Activated gamma-delta T cell treated with Interleukin-2 at 50 U/mL for 16 hours (primary cell): ENCODE results near the gene LILRA5.
"Not testable (repeated sequence)": the region's sequence is repeated elsewhere in the genome, so short reads cannot be mapped to it uniquely, and the experiment has no call there.

ENCODE experiments used
- DNase-seq: peaks from one replicate; pipeline ENCODE4 v3.0.0-alpha.2; 2020

Gene LILRA5

GRCh38 chr19:54299515-54299914 is 13.5 kb downstream of the LILRA5 start:
- DNase-seq, result no peak

GRCh38 chr19:54299126-54299498 is 13.9 kb downstream of the LILRA5 start:
- no peak for DNase-seq

- no peak for DNase-seq
Observed at GRCh38 chr19:54298357-54299125, 14.4 kb downstream of the LILRA5 start.

GRCh38 chr19:54297759-54298305 is 15.1 kb downstream of the LILRA5 start:
- no peak for DNase-seq

GRCh38 chr19:54294539-54294938 is 18.4 kb downstream of the LILRA5 start:
- no peak for DNase-seq

- not testable (repeated sequence) for DNase-seq
Observed at GRCh38 chr19:54289160-54289559, 23.8 kb downstream of the LILRA5 start.

GRCh38 chr19:54287456-54287855 is 25.5 kb downstream of the LILRA5 start:
- no peak for DNase-seq

- DNase-seq, result not testable (repeated sequence)
Observed at GRCh38 chr19:54286283-54286682, 26.7 kb downstream of the LILRA5 start.

- DNase-seq, result not testable (repeated sequence)
Observed at GRCh38 chr19:54285427-54286056, 27.4 kb downstream of the LILRA5 start.

GRCh38 chr19:54282686-54283470 is 30.1 kb downstream of the LILRA5 start:
- DNase-seq, result no peak

- DNase-seq, result not testable (repeated sequence)
Observed at GRCh38 chr19:54281729-54282075, 31.3 kb downstream of the LILRA5 start.

GRCh38 chr19:54281007-54281728 is 31.8 kb downstream of the LILRA5 start, which contains the start of gene LILRB2:
TSS of gene LILRB2 (minus strand) at chr19:54281110. CDS start at chr19:54280496, 614 bp downstream.
- DNase-seq, result no peak

- not testable (repeated sequence) for DNase-seq
Observed at GRCh38 chr19:54280441-54280840, 32.5 kb downstream of the LILRA5 start.

- DNase-seq, result not testable (repeated sequence)
Observed at GRCh38 chr19:54280025-54280424, 32.9 kb downstream of the LILRA5 start.

- no peak for DNase-seq
Observed at GRCh38 chr19:54279406-54279962, 33.5 kb downstream of the LILRA5 start.

- not testable (repeated sequence) for DNase-seq
Observed at GRCh38 chr19:54278571-54279195, 34.3 kb downstream of the LILRA5 start.

GRCh38 chr19:54278056-54278455 is 34.9 kb downstream of the LILRA5 start:
- not testable (repeated sequence) for DNase-seq

- not testable (repeated sequence) for DNase-seq
Observed at GRCh38 chr19:54277111-54277615, 35.8 kb downstream of the LILRA5 start.

- DNase-seq, result no peak
Observed at GRCh38 chr19:54275951-54276350, 37.0 kb downstream of the LILRA5 start.

GRCh38 chr19:54274516-54274915 is 38.5 kb downstream of the LILRA5 start:
- not testable (repeated sequence) for DNase-seq

GRCh38 chr19:54273821-54274220 is 39.1 kb downstream of the LILRA5 start:
- DNase-seq, result no peak
